ENCODE results near the gene GET4.

- no peak for TF ChIP-seq SMC3 (IDR thresholded peaks at IDR 0.05; ENCODE audit: low read depth, low read length)
- no peak for TF ChIP-seq CTCF (IDR thresholded peaks at IDR 0.05)
These were observed 20.2 kb downstream of the GET4 start for GRCh38 chr7:896346-897075.
